CD4-positive, alpha-beta T cell treated with Interferon gamma for 1 hour (primary cell): Measurements from ENCODE around the gene ZC3H12D.
"Not testable (repeated sequence)": the region's sequence is repeated elsewhere in the genome, so short reads cannot be mapped to it uniquely, and the experiment has no call there.

Experiments
- DNase-seq: peaks from one replicate; pipeline ENCODE4 v3.0.0-alpha.2; 2020

Gene ZC3H12D

DNA sequence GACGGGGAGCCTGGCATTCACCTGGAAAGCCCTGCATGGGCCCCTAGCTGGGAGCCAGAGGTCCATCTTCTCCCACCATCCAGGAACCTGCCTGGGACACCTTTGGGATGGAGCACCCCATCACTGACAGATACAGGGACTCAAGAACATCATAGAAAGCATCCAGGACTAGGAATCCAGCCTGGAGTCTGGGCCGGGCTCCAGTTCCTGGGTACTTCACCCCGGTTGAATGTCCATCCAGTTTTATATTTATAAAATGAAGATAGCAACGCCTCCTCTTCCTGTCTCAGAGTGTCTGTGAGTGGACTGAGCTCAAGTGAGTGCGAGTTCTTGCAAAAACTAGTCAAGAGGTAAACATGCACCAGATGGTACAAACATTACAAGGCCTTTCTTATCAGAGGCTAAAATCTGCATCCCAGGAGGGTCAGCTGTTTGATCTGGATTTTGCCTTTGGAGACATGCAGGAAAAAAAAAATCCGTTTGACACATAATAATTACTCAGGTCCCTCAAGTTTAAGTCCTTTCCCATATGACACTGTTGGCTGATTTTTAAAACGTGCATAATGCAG, 27.4 kb downstream of the ZC3H12D start:
- DNase-seq: no peak

DNA sequence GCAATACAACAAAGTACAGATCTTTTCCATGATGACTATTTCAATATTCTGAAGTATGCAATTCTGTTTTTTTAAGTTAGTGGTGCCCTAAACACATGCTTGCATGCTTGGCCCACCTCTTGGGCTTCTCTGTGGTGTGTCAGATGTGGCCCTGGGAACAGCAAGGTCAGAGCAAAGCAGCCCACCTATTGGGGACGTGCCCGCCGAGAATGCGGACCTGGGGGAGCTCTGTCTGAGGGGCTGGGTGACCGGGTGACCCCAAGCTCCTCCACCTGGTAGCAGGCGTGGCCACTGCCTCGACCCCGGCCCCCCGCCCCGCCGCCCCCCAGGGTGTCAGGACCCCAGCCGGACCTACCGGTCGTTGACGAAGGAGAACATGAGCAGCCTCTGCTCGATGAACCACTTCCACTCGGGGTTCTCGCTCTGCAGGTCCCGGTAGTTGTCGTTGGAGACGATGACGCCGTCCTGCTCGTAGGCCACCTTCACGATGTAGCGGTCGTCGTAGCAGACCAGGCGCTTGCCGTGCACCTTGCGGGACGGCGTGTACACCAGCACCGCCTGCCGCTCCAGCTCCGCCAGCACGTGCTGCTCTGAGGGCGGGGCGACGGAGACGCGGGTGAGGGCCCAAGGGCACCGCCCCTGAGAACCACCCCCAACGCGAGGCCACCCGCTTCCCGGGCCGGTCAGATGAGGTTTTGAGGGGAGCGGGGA, 28.3 kb downstream of the ZC3H12D start:
- DNase-seq: no peak

DNA sequence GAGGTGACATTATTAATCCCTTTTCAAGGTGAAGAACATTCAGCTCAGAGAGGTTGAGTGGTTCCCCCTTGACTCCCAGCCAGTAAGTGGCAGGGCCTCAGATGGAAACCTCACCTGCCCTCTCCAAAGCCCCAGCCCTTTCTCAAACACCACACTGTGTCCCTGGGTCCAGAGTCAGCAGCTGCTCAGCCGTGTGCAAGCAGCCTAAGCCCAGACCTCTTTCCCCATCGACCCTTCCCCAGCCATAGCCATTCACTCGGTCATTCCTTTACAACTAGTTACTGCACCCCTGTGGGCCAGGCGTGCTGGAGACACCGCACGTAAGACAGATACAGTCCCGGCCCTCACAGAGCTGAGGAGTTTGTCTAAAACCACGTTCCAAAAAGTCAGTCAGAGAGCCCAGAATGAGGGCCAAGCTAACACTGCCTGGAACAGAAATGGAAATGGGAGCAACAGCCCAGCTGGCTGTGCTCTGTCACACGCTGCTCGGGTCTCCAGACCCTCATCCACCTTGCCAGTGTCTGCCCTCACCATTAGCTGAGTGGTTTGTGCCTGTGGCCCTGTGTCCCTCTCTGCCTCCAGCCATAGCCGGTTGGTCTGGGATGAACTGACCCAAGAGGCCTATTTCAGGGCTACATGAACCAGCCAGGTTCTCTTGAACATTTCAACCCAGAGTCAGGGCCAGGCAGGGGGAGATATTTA, 29.6 kb downstream of the ZC3H12D start:
- no peak for DNase-seq

- no peak for DNase-seq
Observed at GRCh38 chr6:149454346-149454848, 30.4 kb downstream of the ZC3H12D start.

DNA sequence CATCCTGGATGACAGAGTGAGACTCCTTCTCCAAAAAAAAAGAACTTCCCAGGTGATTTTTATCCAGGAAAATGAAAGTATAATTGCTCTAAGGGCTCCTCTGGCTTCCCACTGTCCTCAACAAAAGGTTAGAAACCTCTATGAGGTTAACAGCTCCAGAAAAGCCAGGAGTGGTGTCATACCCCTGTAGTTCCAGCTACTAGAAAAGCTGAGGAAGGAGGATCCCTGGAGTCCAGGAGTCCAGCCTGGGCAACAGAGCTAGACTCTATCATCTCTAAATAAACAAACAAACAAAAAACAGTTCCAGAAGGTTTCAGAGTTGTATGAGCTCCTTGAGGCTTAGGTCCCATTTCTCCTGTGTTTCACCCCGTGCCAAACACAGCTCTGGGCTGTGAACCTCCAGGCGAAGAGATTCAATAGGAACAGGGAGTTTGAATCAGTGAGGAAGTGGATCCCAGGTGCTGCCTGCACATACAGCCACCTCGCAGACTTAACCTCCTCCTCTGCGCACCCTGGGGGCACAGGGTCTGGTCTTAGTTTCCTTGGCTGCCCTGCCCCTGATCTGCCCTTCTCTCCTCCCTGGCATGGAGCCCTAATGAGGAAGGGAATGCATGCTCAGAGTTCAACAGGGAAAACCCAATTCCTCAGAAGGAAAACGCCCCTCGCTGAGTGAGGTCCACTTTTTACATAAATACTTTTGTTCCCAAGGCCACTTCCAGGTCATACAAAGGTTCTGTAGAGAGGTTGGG, 31.0 kb downstream of the ZC3H12D start:
- no peak for DNase-seq

- no peak for DNase-seq
Observed at GRCh38 chr6:149452037-149452939, 32.5 kb downstream of the ZC3H12D start.

GRCh38 chr6:149451376-149452036, 33.3 kb downstream of the ZC3H12D start:
- no peak for DNase-seq

- DNase-seq: no peak
Observed at GRCh38 chr6:149450679-149451375, 34.0 kb downstream of the ZC3H12D start.

DNA sequence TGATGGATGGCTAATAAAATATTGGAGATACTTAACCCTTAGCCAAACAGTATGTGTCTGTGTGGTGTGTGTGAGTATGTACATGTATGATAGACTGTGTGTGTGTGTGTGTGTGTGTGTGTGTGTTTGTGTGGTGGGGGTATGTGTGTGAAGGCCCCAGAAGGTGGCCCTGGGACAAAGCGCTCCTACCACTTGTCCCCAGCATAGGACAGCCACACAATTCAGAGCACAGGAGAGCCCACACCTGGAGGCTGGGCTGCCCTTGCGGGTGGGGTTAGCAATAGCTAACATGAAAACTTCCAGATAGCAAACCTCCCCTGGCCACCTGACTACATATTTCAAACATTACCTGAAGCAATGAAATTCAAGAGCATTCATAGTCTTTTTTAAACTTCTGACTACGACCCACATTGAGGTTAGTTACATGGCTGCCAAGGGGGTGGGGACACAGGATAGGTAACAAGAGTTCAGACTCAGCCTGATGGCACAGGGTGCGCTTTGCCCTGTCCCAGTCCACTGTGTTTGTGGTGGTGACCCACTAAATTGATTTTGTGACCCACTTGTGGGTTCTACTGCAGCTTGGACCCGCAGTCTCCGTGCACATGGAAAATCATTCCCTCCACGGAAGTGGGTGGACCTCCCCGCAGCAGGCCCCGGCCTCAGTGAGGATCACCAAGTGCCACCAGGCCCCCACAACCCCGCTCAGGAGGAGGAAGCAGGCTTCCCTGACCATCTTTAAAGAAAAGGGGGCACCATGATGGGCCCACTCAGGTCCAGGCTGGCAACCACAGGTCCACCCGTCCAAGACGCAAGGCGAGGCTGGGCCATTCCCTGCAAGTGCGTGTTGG, 34.8 kb downstream of the ZC3H12D start:
- no peak for DNase-seq

GRCh38 chr6:149448821-149449453, 35.9 kb downstream of the ZC3H12D start:
- DNase-seq: no peak

DNA sequence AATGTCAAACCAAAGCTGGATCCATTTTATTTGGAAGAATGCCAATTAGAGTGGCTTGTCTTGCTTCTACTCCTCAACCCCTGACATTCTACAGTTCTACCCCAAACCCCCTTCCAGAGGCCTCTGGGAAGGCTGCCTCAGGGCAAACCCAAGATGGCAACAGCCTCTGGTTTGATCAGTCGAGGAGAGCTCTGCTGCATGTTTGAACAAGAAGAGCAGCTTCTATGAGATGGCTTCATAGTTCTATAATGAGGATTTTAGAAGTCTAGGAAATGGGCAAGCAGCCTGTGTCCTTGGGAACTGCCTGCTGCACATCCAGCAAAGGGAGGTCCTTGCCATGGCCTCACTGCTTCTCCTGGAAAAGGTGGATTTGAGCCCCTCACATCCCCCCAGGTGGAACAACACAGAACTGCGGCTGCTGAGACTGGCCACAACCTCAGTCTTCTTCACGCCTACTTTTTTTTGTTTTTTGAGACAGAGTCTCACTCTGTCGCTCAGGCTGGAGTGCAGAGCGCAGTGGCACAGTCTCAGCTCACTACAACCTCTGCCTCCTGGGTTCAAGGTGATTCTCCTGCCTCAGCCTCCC, 37.9 kb downstream of the ZC3H12D start:
- no peak for DNase-seq

DNA sequence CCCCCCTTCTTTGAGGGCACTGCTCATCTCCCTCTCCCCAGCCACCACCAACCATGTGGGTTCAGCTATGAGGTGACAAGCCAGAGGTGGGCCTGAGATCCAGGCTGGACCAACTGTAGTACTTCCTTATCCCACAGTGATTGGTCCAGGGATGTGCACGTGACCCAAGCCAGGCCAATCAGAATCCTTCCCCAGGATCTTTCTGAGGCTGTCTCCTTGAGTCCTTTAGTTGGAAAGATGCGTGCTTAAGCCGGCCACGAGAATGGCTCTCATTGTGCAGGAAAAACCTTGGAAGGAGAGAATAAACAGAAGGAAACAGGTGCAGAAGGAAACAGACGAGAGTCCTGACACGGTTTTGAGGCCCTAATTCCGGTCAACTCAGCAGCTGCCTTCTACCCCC, 39.2 kb downstream of the ZC3H12D start:
- no peak for DNase-seq

- no peak for DNase-seq
Observed at GRCh38 chr6:149445095-149445466, 39.7 kb downstream of the ZC3H12D start.

- not testable (repeated sequence) for DNase-seq
Observed at GRCh38 chr6:149444360-149445094, 40.3 kb downstream of the ZC3H12D start.

- DNase-seq: no peak
Observed at GRCh38 chr6:149443411-149444181, 41.2 kb downstream of the ZC3H12D start.

- DNase-seq: no peak
Observed at GRCh38 chr6:149441740-149442139, 43.1 kb downstream of the ZC3H12D start.
